Measurements from ENCODE around the gene AHCY.
"Not testable (repeated sequence)": the region's sequence is repeated elsewhere in the genome, so short reads cannot be mapped to it uniquely, and the experiment has no call there.

AHCY gene

DNA sequence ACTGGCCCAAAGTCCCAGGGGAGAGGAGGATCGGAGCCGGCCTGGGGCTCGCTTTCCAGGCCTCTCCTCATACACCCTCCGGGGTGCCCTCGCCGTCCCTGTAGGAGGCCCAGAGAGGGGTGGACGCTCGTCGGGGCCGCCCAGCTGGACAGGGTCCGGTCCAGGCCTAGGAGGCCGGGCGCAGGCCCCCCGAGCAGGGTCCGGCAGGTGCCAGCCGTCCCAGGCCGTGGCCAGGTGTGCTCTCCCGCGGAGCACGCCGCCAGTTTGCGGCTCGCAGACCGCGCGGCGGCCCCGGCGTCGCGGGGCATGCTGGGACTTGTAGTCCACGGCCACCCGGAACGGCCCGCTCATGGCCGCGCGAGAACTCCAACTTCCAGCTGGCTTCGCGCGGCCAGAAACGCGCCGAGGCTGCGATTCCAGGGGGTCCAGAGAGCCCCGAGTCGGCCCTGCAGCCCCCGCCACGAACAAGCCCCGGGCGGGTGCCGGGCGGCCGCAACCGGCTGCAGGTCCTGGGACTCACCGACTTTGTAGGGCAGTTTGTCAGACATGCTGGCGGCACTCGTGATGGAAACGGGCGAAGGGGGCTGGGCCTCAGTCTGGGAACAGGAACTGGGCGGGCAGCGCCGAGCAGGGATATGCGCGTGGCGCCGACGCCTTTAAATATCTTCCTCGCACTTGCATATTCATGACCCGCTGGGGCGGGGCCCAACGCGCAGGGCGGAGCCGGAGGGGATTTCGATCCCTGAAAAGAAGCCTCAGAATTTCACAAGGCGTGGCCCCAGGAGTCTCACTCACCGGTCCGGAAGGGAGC is at the start of gene AHCY:
Gene AHCY (minus strand): TSS at position 633 of the 811 bp plus-strand sequence. CDS start 85 bp downstream, at position 548.
- DNase-seq (ENCODE audit: low read depth) = peak; percentile 88

DNA sequence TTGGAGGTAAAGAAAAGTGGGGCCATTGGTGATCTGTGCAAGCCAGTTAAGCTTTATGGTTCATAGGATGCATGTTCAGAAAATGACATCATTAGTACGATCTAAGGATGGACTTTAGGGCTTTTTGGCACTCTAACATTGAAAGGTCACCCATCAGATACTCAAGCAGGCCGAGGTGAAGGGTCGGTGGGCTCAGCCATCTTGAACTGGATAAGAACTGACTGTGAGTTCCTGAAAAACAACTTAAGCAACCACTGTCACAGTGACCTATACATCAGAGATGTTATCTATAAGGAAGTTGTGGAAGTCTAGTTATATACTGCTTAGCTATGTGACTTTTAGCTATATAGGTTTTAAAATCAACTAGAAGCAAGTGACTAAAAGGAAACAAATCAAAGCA is 46.9 kb upstream of the AHCY start:
- no peak for DNase-seq (ENCODE audit: low read depth)

- no peak for DNase-seq (ENCODE audit: low read depth)
Observed at GRCh38 chr20:34347571-34347970, 44.4 kb upstream of the AHCY start.

DNA sequence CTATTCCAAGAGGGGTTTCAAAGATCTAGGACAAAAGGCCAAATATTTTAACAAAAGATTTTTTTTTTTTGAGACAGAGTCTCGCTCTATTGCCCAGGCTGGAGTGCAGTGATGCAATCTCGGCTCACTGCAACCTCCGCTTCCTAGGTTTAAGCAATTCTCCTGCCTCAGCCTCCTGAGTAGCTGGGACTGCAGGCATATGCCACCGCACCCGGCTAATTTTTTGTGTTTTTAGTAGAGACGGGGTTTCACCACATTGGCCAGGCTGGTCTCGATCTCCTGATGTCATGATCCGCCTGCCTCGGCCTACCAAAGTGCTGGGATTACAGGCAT is 43.3 kb upstream of the AHCY start:
- DNase-seq (ENCODE audit: low read depth) = not testable (repeated sequence)

GRCh38 chr20:34345839-34346532 is 42.8 kb upstream of the AHCY start:
- DNase-seq (ENCODE audit: low read depth) = not testable (repeated sequence)

DNA sequence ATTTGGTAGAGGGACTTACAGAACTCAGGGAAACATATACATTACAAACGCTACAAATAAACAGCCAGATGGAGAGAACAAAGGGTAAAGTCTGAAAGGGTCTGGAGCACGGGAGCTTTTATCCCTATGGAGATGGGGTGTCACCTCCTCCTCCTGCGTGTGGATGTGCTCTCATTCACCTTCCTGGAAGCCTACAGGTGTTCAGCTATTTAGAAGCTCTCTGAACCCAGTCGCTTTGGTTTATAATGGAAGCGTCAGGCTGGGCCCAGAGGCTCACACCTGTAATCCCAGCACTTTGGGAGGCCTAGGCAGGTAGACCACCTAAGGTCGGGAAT is 42.2 kb upstream of the AHCY start:
- no peak for DNase-seq (ENCODE audit: low read depth)

DNA sequence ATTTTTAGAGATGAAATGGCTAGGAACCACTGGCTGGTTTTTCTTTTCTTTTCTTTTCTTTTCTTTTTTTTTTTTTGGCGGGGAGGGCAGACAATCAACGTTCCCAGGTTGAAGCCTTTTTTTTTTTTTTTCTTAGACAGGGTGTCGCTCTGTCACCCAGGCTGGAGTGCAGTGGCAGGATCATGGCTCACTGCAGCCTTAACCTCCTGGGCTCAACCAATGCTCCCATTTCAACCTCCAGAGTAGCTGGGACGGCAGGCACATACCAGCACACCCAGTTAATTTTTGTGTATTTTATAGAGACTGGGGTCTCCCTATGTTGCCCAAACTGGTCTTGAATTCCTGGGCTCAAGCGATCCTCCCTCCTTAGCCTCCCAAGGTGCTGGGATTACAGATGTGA is 41.1 kb upstream of the AHCY start:
- DNase-seq (ENCODE audit: low read depth) = no peak

GRCh38 chr20:34343458-34344211 is 40.5 kb upstream of the AHCY start:
- no peak for DNase-seq (ENCODE audit: low read depth)

- not testable (repeated sequence) for DNase-seq (ENCODE audit: low read depth)
Observed at GRCh38 chr20:34341199-34341598, 38.0 kb upstream of the AHCY start.

GRCh38 chr20:34340726-34341125 is 37.6 kb upstream of the AHCY start:
- not testable (repeated sequence) for DNase-seq (ENCODE audit: low read depth)

DNA sequence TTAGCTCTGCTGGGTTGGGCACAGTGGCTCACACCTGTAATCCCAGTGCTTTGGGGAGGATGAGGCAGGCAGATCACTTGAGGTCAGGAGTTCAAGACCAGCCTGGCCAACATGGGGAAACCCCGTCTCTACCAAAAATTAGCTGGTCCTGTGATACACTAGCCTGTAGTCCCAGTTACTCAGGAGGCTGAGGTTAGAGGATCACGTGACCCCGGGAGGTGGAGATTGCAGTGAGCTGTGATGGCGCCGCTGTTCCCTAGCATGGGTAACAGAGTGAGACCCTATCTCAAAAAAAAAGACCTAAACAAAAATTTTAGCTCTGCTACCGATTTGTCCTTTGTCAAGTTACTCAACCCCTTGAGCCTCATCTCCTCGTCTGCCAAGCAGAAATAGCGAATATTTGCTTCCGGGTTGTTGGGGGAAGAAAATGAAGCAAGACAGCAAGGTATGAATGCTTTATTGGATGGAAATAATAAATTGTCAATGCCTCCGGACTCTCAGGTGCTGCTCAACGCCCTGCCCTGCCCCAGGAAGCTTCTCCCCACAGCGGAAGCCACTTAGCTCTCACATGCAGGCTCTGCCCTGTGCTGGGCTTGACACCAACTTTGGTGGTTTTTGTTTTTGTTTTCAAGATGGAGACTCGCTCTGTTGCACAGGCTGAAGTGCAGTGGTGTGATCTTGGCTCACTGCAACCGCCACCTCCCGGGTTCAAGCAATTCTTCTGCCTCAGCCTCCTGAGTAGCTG is 35.0 kb upstream of the AHCY start:
- DNase-seq (ENCODE audit: low read depth) = no peak

DNA sequence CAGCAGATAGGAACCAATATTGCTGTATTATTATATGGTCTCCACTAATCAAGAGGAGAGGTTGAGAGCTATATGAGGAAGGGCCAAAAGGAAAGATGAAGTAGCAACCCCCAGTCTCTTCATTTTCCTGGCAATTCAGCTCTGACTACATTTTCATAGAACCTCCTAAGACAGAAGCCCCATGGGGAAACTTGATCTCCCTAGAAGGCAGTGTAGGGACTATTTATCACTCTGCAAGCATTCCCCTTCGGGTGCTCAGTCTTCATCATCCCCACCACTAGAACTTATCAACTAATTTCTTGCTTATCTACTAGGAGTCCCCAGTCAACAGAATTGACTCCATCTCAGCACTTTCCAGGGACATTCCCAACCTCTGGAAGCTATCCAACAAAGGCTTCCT is 34.4 kb upstream of the AHCY start:
- DNase-seq (ENCODE audit: low read depth) = no peak

DNA sequence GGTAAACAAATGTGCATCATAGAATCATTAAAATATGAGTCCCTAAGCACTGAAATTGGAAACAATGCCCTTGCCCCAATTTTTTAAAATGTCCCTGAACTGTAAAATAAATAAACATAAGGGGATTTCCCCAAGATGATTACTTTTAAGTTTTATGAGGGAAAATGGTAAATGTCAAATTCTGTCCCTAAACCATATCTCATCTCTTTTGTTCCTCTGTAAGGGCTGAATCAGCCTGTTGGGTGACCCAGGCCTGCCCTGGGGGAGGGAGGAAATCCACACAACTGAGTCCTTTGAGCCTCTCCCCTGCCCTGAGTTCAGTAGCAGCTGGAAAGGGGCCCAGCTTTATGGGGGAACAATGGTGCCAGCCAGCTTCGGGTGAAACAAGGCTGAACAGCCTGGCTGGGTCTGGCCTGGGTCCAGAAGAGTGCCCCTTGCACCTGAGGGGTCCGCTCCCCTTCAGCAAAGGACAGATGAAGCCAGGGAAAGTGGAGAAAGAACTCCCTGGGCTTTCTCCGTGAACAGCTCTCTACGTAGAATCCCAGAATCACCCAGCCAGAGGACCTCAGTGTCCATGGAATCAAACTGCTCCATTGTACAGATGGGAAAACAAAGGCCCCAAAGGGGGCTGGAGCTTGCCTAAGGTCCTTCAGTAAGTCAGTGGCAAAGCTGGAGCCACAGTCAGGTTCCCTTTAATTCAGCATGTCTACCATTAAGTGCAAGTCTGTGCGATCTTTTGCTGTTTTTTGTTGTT is 31.7 kb upstream of the AHCY start:
- no peak for DNase-seq (ENCODE audit: low read depth)

DNA sequence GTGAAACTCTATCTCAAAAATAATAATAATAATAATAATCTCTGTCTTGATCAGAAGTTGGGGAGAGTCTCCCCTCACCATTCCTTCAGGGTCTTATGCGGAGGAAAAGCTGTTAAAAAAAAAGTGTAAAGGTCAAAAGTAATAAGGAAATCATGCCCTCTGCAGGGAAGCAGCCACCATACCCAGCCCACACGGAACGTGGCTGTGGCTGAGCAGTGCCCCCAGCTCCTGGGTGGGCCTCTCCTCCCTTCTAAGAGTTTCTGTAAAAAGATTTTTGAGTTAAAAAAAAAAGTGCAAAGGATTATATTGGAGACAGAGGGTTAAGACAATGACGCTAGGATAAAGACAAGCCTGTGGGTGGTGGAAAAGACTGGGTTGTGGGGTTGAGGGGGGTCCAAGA is 30.6 kb upstream of the AHCY start:
- DNase-seq (ENCODE audit: low read depth) = no peak

- no peak for DNase-seq (ENCODE audit: low read depth)
Observed at GRCh38 chr20:34332262-34332920, 29.2 kb upstream of the AHCY start.

GRCh38 chr20:34331838-34332237 is 28.7 kb upstream of the AHCY start:
- DNase-seq (ENCODE audit: low read depth) = no peak

DNA sequence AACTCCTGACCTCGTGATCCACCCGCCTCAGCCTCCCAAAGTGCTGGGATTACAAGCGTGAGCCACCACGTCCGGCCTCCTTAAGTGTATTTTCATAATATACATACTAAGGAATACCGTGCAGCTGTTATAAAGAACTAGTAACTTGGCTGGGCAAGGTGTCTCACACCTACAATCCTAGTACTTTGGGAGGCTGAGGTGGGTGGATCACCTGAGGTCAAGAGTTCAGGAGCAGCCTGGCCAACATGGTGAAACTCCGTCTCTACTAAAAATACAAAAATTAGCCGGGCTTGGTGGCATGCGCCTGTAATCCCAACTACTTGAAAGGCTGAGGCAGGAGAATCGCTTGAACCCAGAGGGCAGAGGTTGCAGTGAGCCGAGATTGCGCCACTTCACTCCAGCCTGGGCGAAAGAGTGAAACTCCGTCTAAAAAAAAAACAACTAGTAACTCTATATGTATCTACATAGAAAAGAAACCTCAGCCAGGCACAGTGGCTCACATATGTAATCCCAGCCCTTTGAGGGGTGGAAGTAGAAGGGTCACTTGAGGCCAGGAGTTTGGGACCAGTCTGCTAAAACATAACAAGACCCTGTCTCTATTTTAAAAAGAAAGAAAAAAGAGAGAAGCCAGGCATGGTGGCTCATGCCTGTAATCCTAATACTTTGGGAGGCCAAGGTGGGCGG is 27.8 kb upstream of the AHCY start:
- DNase-seq (ENCODE audit: low read depth) = not testable (repeated sequence)

GRCh38 chr20:34328928-34329677 is 25.9 kb upstream of the AHCY start:
- DNase-seq (ENCODE audit: low read depth) = no peak

DNA sequence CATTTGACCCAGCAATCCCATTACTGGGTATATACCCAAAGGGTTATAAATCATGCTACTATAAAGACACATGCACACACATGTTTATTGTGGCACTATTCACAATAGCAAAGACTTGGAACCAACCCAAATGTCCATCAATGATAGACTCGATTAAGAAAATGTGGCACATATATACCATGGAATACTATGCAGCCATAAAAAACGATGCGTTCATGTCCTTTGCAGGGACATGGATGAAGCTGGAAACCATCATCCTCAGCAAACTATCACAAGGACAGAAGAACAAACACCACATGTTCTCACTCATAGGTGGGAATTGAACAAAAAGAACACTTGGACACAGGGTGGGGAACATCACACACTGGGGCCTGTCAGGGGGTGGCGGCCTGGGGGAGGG is 25.1 kb upstream of the AHCY start:
- not testable (repeated sequence) for DNase-seq (ENCODE audit: low read depth)

GRCh38 chr20:34324541-34324940 is 21.4 kb upstream of the AHCY start:
- DNase-seq (ENCODE audit: low read depth) = no peak
